ENCODE data around the gene ATG12.

- TF ChIP-seq EZH2phosphoT487 (IDR thresholded peaks at IDR 0.05; ENCODE audit: borderline replicate concordance), result no peak
- TF ChIP-seq CTCF (conservative IDR thresholded peaks at IDR 0.05; ENCODE audit: low read length), result no peak
Observed at GRCh38 chr5:115857057-115857479, 15.7 kb upstream of the ATG12 start.
